Measurements from ENCODE around the gene PRR16.

PRR16 gene

DNA sequence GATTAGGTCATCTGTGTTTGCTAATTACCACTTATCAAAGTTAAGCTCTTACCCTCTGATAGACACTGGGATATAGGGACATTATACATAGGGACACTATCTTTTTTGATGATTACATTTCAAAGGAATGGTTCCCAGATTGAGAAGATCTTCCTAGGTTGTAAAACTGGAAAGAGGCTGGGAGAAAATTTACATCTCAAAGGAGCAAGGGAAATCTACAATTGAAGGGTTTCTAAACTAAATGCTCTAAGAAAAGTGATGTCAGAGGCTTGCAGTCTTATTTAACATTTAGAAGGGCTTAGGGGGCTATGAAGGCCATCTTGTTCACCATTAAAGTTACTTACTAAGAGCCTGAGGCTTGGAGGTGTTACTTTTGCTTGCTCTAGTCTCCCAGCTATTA, 242.8 kb downstream of the PRR16 start:
- DNase-seq (ENCODE audit: extremely low read depth in 1 of 2, low read depth in 1 of 2): no peak

DNA sequence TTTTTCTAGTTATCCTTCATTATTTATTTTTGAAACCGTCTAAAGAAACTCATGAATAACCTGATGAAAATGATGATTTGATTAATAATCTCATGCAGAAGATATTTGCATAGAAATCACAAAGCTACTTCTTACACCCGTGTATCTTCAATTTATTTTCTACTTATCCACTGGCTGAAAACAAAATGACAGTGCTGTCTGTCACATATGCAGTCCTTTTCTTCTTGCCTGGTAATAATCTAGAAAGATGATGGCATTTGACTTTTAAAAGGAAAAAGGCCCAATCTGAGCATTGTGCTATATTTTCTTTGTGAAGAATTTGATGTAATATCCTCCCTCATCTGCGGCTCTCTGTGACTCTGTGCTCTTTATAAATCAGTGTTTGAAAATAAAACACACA, 253.3 kb downstream of the PRR16 start:
- no peak for DNase-seq (ENCODE audit: extremely low read depth in 1 of 2, low read depth in 1 of 2)

DNA sequence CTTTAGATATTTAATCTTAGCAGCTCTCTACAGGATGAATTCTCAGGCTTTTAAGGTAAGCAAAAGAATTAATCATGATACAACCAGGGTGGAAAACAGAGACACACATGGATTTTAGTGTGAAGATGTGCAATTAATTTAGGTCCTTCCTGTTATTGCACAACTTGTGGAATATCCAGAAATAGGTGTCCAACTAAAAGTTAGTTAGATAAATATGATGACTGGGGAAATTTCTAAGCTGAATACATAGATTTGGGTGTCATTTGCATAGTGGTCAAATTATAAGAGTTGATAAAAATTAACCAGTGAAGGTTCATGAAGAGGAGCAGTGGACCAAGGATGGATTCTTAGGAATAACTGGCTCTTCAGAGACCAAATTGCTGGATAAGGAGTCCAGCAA, 266.1 kb downstream of the PRR16 start:
- DNase-seq (ENCODE audit: extremely low read depth in 1 of 2, low read depth in 1 of 2): no peak

DNA sequence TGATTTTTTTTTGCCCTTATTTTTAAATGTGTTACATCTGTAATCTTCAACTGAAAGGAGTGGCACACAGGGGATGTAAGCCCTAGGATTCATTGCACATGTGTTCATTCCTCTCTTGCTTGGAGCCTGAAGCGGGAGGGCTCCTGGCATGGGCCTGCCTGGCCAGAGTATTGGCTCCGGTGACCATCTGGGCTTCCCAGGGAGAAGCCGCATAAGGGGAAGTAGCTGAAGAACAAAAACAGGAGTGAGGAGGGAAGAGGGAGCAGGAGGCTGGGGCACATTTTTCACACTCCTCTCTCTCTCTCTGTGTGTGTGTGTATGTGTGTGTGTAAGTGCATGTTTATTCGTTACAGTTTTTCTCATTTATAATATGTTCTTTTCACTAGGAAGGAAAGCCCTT, 269.9 kb downstream of the PRR16 start:
- no peak for DNase-seq (ENCODE audit: extremely low read depth in 1 of 2, low read depth in 1 of 2)

- no peak for DNase-seq (ENCODE audit: extremely low read depth in 1 of 2, low read depth in 1 of 2)
These were observed 271.0 kb downstream of the PRR16 start for GRCh38 chr5:120735076-120735475.
